ENCODE results near the gene GGT5.

GRCh38 chr22:24289114-24289513 lies 44.2 kb upstream of the GGT5 start:
- TF ChIP-seq CTCF (IDR thresholded peaks at IDR 0.05) (no peak), ZFX (IDR thresholded peaks at IDR 0.05; ENCODE audit: borderline replicate concordance) (no peak)

All from 22Rv1 (cell line).